Hematopoietic multipotent progenitor cell (in vitro differentiated cells): ENCODE results near the gene CNTN5. TPM values are rescaled to one million over a fixed set of nuclear protein-coding genes. Genes with fewer than 3 reads are reported as not detected.

ENCODE experiments used
- DNase-seq, 3 donors: peaks; one replicate each; pipeline ENCODE4 v3.0.0-alpha.2; 2011 to 2015; ENCODE audit warnings: low read depth in 2 of 3, low spot score in 2 of 3
- total RNA-seq: library from RNA; depleted of rRNA; stranded (reverse); fragments of >200 nt; gene quantifications from one replicate; pipeline ENCODE4 v1.2.3, GENCODE V29; 2012

The CNTN5 gene
- total RNA-seq, 1 donor: not detected

DNA sequence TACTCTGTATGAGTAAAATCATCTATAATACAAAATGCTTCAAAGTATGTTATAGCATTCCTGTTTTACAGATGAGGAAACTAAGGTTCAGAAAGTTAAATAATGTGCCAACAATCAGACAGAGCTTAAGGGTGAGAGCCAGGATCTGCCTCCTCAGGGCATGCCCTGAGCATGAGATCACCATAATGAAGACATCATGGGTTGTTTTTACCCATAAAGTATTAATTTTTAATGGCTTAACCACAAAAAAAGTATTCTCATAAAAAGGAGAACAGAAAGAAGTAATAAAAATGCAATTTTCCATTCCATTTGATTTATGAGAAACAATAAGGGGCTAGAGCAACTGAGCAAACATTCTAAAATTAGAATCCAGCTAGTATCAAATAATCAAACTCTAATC lies 1132.0 kb downstream of the CNTN5 start:
- DNase-seq: no peak

DNA sequence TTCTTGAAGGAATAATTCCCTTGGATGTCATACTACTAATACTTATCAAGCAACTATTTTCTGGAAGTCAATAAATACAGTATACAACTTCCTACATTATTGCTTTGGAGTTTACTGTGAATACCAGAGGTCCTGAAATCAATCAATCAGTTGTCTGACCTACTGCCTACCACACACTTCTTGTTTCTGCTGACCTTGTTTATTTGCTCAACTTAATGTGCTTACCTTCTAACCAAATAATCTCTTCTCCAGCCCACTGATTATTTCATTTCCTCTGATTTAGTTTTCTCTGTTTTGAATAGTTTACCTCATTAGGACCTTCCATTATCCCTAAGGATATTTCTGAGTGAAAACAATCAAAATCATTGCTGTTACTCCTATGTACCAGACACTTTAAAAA lies 1142.7 kb downstream of the CNTN5 start:
- DNase-seq: no peak

DNA sequence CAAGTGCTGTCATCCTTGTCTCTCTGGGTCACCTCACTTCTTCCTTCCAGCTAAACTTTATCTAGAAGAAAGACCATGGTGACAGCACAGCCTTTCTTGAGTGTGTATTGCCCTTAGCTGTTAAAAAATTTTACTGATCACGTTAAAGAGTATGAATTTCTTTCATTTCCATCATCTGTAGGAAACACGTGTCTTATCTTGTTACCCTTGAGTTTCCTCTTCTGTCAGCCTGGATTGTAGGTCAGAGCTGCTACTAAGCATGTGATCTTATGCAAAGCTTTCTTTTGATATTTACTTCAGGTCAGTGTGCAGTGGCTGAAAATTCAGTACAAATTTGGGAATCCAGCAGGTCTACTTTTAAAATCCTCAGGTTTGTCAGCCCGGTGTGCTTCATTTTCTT lies 1154.1 kb downstream of the CNTN5 start:
- peak in 2 of 3 donors; percentile 77 to 89 for DNase-seq

DNA sequence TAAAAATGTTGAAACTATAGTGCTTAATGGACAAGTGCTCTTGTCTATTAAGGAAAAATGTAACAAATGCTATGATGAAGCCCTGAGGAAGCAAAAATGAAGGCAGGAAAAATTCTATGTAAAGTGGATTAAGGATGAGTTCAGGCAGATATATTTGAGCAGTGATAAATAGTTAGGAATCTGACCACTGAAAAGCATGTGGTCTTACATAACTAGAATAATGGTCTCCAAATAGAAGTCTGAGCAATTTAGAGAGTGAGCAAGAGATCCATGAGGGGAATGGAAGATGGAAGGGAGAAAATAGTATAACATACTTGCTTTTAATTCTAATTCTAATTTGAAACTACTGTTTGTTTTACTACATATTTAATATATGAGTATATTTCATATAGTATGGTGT lies 1155.7 kb downstream of the CNTN5 start:
- DNase-seq: no peak

DNA sequence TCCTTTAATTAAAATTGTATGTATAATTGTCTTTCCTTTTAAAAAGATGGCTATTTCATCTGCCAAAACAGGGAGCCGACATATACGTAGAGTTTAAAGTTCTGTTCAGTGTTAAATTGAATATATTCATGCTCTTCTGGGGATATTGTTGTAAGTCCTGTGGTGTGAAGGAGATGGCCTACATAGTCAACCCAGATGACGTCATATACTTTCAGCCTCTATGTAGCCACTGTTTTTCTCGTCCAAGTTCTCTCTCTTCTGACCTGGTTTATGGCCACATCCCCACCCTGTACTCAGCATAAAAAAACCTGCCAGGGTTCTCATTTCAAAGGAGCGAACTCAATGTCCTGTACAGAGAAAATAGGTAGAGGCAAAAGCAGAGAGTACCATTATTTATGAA lies 1156.9 kb downstream of the CNTN5 start:
- no peak for DNase-seq

DNA sequence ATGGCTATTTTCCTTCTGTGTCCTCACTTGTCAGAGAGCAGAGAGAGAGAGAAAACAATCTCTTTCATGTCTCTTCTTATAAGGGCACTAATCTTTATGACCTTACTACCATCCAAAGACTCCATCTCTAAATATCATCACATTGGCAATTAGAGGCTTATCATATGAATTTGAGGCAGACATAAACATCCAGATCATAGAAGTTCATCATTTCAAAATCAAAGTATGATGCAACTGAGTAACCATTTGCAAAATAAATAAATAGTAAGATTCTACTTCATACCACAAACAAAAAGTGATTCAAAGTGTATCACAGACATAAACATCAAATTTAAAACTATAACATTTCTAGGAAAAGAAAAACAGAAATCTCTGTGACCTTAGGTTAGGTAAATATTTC lies 1161.6 kb downstream of the CNTN5 start:
- no peak for DNase-seq

DNA sequence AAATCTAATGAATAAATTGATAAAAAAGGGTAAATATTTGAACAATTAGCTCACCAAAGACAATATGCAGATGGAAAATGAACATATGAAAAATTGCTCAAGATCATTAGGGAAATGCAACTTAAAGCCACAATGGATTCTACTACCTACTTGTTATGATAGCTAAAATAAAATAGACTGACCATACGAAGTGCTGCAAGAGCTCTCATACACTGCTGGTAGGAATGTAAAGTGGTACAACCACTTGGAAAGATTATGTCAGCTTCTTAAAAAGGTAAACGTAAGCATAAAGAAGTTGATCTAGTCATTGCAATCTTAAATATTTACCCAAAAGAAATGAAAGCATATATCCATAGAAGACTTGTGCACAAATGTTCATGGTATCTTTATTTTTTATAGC lies 1162.2 kb downstream of the CNTN5 start:
- no peak for DNase-seq

DNA sequence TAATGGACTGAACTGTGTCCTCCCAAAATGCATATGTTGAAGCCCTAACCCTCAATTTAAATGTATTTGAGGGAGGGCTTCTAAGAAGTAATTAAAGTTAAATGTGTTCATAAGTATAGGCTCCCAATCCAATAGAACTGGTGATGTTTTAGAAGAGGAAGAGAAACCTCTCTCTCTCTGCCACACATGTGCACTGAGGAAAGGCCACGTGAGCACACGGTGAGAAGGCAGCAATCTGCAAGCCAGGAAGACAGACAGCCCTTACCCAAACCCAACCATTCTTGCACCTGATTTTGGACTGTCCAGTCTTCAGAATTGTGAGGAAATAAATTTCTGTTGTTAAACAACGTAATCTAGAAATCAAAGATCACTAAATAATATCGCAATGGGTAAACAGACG lies 1164.8 kb downstream of the CNTN5 start:
- no peak for DNase-seq

DNA sequence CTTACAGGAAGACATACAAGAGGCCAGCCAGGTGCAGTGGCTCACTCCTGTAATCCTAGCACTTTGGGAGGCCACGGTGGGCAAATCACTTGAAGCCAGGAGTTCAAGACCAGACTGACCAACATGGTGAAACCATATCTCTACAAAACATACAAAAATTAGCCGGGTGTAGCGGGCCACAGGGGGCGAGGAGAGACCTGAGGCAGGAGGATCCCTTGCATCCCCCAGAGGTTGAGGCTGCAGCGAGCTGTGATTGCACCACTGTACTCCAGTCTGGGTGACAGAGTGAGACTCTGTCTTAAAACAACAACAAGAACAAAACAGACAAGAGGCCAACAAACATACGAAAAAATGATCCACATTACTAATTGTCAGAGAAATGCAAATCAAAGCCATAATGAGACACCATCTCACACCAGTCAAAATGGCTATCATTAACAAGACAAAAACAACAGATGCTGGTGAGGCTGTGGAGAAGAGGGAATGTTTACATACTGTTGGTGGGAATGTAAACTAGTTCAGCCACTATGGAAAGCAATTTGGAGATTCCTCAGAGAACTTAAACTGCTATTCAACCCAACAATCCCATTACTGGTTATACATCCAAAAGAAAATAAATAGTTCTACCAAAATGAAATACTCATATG lies 1167.5 kb downstream of the CNTN5 start:
- no peak for DNase-seq

DNA sequence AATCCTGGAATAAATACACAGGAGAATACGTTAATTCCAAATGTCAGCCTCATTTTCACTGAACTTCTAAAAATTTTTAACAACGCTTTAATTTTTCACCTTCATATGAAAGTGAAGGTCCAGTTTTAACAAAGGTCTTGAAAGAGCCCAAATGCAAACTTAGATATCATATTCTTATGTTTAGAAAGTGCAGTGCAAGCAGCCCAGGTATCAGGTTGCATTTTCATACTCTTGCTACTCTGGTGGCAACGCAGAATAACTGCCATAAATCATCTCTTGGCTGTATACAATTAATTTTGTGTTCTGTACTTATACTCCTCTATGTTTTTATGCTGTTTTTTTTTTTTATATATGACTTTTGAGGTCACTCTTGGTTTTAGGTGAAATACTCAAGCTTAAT lies 1169.6 kb downstream of the CNTN5 start:
- DNase-seq: no peak

DNA sequence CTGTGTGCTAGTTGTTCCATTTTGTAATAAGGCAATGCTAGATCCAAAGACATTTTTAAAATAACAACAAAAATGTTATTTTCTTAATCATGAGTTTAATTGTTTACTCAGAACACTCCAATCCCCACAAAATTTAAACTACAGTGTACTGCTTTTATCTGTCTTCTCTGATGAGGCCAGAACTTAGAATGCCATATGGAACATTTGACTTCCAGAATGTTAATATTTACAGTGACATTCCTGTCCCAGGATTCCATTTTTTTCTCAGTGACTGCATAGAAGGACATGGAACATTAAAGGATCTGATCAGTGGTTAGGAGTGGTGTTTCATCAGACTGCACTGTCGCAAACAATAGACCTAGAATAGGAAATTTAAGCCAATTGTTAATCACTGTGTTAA lies 1171.4 kb downstream of the CNTN5 start:
- no peak for DNase-seq

DNA sequence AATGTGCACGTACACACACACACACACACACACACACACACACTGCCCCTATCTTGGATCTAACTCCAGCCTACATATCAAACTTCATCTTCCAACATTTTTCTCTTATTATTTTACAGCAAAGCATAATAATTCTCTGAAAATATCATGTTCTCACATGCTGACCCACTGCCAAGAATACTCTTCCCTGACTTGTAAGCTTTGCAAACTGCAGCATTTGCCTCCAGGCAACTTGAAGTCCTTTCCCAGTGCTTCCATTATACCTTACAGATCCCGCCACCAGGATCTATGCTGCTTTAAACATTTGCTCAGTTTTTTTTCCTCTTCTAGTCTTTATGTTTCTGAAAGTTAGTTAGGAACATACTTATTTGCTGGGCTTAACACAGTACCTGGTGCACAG lies 1183.0 kb downstream of the CNTN5 start:
- DNase-seq: no peak

DNA sequence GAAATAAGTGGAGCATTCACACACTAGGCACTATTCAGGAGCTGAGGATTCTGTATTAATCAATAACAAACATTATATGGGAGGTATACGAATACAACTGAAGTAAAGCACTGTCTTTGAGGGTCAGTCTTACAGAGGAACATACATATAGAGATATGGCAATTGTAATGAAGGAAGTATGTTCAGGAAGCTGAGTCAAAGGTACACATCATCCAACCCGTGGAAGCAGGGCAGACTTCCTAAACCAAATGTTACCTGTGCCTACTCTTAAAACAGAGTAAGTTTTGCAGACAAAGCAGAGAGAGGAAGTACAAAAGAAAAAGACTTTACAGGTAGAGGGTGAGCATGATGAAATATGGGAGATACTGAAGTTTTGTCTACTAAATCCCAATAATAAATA lies 1185.2 kb downstream of the CNTN5 start:
- DNase-seq: no peak

DNA sequence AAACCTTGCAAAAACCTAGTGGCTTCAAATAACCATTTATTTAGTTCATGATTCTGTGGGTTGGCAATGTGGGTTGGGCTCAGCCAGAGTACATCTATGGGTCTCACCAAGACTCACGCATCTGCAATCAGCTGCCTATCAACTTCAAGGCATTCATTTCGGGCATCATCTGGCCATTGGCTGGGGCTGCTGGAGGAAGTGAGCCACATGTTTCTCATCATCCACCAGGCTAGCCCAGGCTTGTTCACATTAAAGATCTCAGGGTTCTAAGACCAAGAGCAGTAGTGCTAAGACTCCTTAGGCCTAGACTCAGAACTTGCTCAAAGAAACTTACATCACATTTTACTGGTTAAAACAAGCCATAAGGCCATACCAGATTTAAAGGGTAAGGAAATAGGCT lies 1187.5 kb downstream of the CNTN5 start:
- no peak for DNase-seq

DNA sequence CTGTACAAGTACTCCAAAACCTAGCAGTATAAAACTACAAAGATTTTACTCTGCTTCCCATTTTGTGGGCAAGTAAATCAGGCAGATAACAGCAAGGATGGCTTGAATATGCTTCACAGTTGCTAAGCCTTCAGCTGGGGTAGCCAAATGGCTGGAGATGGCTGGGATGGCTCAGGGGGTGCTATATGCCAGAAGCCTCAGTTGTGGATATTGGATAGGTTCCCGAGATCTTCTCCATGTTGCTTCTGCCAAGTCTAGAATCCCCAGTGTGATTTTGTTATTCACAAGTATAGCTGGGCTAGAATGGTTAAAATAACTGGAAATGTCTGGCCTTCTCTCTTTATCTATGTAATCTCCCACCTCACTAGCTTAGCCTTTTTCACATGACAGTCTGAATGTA lies 1194.0 kb downstream of the CNTN5 start:
- DNase-seq: no peak

DNA sequence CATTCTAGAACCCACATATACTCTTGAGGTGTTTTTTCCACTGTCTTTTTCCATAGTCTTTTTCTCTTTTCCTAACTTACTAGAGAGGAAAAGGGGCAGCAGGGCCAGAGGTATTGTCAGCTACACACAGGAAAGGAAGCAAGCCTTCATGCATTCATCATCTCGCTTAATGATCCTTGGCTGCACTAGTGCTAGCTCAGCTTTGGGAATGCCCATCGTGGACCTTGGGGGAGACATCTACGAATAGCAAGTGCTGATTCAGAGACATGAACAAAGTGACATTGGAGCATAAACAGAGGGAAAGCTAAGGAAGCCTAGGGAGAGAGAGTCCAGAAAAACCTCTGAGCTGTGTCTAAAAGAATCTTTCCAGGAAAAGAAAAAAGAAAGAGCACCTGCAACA lies 1200.1 kb downstream of the CNTN5 start:
- no peak for DNase-seq

DNA sequence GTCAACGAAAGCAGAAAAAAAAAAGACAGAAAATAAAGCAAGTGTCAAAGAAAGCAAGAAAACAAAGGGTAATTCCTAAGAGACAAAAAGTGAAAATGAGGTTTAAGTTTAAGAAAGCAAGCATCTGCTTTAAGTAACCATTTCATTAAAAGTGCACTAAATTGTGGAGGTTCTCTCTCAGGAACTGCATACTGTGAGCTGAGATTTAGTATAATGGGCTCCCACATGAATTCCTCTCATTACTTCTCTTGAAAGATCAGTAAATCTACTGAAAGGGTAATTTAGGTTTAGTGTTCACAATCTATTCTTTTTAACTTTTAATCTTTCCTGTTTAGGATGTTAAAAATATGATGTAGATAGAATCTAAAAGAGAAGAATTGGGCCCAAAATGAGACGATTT lies 1201.0 kb downstream of the CNTN5 start:
- DNase-seq: no peak

DNA sequence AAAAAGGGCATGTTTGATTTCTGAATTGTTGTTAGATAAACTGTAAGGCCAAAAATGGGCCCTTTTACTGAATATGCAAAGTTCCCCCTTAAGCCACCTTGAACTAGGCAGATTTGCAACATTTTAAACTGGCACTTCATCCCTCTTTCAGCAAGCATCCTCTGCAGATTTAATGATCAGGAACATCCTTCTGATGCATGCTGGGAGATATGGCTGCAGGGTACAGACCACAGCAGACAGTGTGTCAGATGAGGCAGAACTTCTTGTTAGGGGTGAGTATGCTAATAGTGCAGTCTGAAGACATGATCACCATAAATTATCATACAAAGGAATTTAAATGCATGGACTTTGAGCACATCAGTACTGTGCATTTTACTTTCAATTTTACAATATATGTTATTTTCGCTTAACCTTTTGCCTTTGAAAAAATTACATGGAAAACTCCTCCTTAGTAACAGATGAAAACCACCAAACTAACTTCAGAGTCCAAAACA lies 1203.8 kb downstream of the CNTN5 start:
- no peak for DNase-seq

DNA sequence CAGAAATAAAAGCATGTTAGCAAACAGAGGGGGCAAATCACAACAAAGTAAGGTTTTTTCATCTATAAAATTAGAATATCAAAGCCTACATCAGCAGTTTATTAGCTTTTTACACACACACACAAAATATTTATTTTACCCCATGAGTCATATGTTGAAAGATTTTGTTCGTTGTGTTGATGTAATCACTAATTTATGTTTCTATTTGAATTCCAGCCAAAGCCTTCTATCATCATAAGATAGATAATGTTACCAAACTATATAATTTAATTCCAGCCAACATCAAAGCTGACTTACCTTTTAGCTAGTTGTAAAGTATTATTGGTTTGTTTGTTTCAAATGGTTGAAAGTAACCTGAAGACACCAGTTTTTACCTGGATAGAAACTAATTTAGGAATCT lies 1208.3 kb downstream of the CNTN5 start:
- DNase-seq: no peak

DNA sequence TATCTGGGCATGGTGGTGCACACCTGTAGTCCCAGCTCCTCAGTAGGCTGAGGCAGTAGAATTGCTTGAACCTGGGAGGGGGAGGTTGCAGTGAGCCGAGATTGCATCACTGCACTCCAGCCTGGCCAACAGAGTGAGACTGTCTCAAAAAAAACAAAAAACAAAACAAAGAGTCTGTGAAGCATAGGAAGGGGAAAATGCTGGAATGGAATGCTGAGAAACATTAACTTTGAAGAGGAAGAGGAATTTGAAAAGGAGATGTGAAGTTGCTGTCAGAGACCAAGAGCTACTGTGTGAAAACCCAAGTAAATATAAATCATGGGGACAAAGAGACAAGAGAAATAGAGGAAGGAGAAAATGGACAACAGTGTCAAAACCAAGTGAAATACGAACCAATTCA lies 1211.3 kb downstream of the CNTN5 start:
- no peak for DNase-seq

DNA sequence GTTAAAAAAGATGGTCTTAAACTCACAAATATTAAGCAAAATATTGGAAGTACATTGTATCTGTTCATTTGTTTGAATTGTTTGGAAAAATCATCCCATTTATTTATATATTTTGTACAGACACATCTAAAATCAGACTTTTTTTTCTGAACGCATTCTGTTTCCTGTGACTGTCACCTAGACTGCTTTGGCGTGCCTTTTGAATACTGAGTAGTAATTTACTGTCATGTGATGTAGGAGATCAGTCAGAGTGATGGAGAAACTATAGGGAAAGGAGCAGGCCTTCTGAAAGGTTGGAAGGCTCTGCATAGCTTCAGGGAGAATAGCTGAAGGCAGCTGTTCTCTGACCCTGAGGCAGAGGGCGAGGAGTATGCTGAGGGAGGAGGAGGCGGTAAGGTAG lies 1214.3 kb downstream of the CNTN5 start:
- no peak for DNase-seq

DNA sequence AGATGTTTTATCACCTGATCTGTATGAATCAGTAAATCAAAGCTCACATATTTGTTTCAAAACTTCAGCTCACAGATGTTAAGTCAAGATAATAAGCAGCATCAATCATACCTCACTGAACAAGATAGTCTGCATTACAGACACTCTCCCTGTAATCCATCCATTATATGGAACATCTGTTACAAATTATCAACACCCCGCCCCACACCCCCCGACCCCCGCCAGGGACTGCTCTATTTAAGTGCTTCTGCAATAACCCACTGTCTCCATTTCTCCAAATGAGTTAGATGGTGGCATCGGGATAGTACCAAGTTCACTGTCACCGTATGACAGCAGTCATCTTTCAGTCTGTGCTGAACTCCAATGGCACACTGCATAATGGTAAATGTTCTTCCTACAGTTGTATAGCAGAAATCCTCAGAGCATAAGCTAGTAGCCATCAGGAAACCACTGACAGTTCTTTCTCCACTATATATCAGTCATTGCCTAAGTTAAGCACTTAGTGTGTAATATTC lies 1219.3 kb downstream of the CNTN5 start:
- DNase-seq: no peak

DNA sequence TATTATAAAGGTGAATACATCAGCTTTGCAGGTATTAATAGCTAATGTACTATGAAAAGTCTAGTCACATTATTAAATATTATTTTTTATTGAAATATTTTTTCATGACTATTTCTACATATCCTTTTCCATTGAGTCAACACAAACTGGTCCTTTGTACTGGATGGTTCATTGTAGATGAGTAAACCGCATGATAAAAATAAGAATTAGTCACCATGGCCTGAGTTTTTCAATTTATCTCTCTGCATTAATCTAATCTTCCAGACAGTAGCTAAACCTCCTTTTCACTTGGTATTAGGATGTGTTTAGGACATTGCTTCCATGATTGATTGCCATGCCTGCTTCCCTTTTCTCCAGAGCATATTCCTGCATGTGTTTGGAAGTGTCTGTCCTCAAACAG lies 1227.0 kb downstream of the CNTN5 start:
- DNase-seq: no peak
